Kidney (tissue), 14 donors: ENCODE data around the gene TMPRSS3. TPM values are rescaled to one million over a fixed set of nuclear protein-coding genes. Genes with fewer than 3 reads are reported as not detected.

Experiments used
- DNase-seq, 5 donors: peaks; one replicate each; pipeline ENCODE4 v3.0.0-alpha.2; 2013 to 2020
- FAIRE-seq: peaks from 2 replicates; lab custom pipeline; 2012; peaks lifted over from hg19 to GRCh38; lab: Jason Lieb, UNC
- H3K27ac ChIP-seq, 2 donors: one replicate each; pipeline ENCODE4 v1.7.0; 2013; ENCODE audit warnings: low read depth in 2 of 2, low read length in 2 of 2, inconsistent platforms in 1 of 2
- H3K27me3 ChIP-seq: one replicate; pipeline ENCODE4 v1.7.1; 2013; ENCODE audit warnings: low read length, inconsistent platforms; ENCODE audit not compliant: control insufficient read depth, insufficient read depth
- H3K36me3 ChIP-seq, 3 donors: one replicate each; pipeline versions ENCODE4 v1.7.0 to v1.7.1; 2013; ENCODE audit warnings: low read length in 3 of 3, control low read depth in 1 of 3, inconsistent platforms in 1 of 3; ENCODE audit not compliant: insufficient read depth in 3 of 3, control insufficient read depth in 2 of 3
- H3K4me1 ChIP-seq, 3 donors: one replicate each; pipeline versions ENCODE4 v1.7.0 to v1.7.1; 2013; ENCODE audit warnings: low read length in 3 of 3, inconsistent platforms in 1 of 3, low read depth in 1 of 3; ENCODE audit not compliant: control insufficient read depth in 2 of 3, insufficient read depth in 2 of 3
- H3K4me3 ChIP-seq, 3 donors: one replicate each; pipeline versions ENCODE4 v1.7.0 to v1.8.1; 2013; ENCODE audit warnings: low read length in 3 of 3, control low read depth in 1 of 3, inconsistent platforms in 1 of 3
- H3K9ac ChIP-seq, 3 donors: one replicate each; pipeline versions ENCODE4 v1.7.0 to v1.7.1; 2013; ENCODE audit warnings: low read length in 3 of 3, control low read depth in 1 of 3, inconsistent platforms in 1 of 3
- H3K9me3 ChIP-seq, 3 donors: one replicate each; pipeline versions ENCODE4 v1.7.0 to v1.7.1; 2013; ENCODE audit warnings: low read length in 3 of 3, control low read depth in 1 of 3, inconsistent platforms in 1 of 3; ENCODE audit not compliant: control insufficient read depth in 2 of 3, insufficient read depth in 1 of 3
- CTCF ChIP-seq: IDR thresholded peaks from 3 replicates; pipeline ENCODE4 v1.5.1; 2012; ENCODE audit warnings: mild to moderate bottlenecking, moderate library complexity, borderline replicate concordance; ENCODE audit not compliant: insufficient read depth; ENCODE audit errors: extremely low read depth
- intact Hi-C: fragments of 100-400 bp; cut with DNase I; formaldehyde crosslinking; loops from one replicate; pipeline ENCODE4 v1.11.1; 2022
- polyA plus RNA-seq: library from polyadenylated mRNA; stranded (reverse); fragments of 350-450 nt; fragmentation: Illumina TruSeq; extraction: RNeasy Lipid Tissue Mini Kit (QIAGEN cat#74804); gene quantifications from one replicate; pipeline ENCODE4 v1.2.3, GENCODE V29; 2014; ENCODE audit warnings: low read depth, low replicate concordance; ENCODE audit not compliant: insufficient read depth
- total RNA-seq: library from RNA; stranded (reverse); fragmentation: NEBNext Ultra II Directional; extraction: Animal tissue kit (Norgen Biotek cat#: 25700); gene quantifications from one replicate; pipeline ENCODE4 v1.2.1, GENCODE V29; 2021
- donor health status: control.
- donor health status: control.
- donor health status: control.
- donor health status: control.
- donor health status: control.
- donor health status: DM: yes; HTN: yes; CAD: no.
- donor health status: Normal renal cell carcinoma (clear cell type).

TMPRSS3 gene
- total and polyA plus RNA-seq, 2 donors from 2014 or later: 3.0 to 15.4 TPM

GRCh38 chr21:42403611-42404231, 7.9 kb upstream of the TMPRSS3 start, which contains the start of gene UBASH3A:
TSS of gene UBASH3A (plus strand) at chr21:42403902. CDS start at chr21:42403946, 44 bp downstream.
- intact Hi-C loops: no loop called here
- no peaks in the 10 kb centered on the region for H3K4me1 ChIP-seq
- H3K27ac ChIP-seq: no peak within 1 kb of the TSS
- H3K9me3 ChIP-seq: peaks cover 0 to 10% (median 0%) of the 10 kb centered on the region in 3 donors
- H3K27me3 ChIP-seq: no peaks in the 10 kb centered on the region
- no peak for DNase-seq
- TF ChIP-seq CTCF: no peak
- FAIRE-seq: no peak
- H3K36me3 ChIP-seq: no peaks in the 10 kb centered on the region
- no peak within 1 kb of the TSS for H3K9ac ChIP-seq
- H3K4me3 ChIP-seq: no peak within 1 kb of the TSS

- FAIRE-seq (no peak), DNase-seq (no peak)
- no peaks in the 10 kb centered on the region for H3K27me3 ChIP-seq
- no peak overlapping the region for H3K27ac ChIP-seq
- H3K9me3 ChIP-seq: peaks cover 0 to 10% (median 0%) of the 10 kb centered on the region in 3 donors
- H3K9ac ChIP-seq: no peak overlapping the region
- H3K4me1 ChIP-seq: no peaks in the 10 kb centered on the region
- intact Hi-C loops: no loop called here
- H3K36me3 ChIP-seq: no peaks in the 10 kb centered on the region
- no peak overlapping the region for H3K4me3 ChIP-seq
- TF ChIP-seq CTCF: no peak
These were observed 6.0 kb upstream of the TMPRSS3 start for GRCh38 chr21:42401820-42402251.

GRCh38 chr21:42401154-42401553, 5.3 kb upstream of the TMPRSS3 start:
- Histone ChIP-seq H3K27me3 (no peaks in the 10 kb centered on the region), H3K4me3 (no peak overlapping the region), H3K9ac (no peak overlapping the region), H3K4me1 (no peaks in the 10 kb centered on the region), H3K9me3 (peaks cover 0 to 10% (median 0%) of the 10 kb centered on the region in 3 donors), H3K36me3 (no peaks in the 10 kb centered on the region), H3K27ac (no peak overlapping the region)
- DNase-seq: no peak
- no peak for FAIRE-seq
- intact Hi-C loops: no loop called here
- TF ChIP-seq CTCF: no peak

GRCh38 chr21:42400525-42400924, 4.7 kb upstream of the TMPRSS3 start:
- no peak overlapping the region for H3K27ac ChIP-seq
- no peaks in the 10 kb centered on the region for H3K36me3 ChIP-seq
- H3K9ac ChIP-seq: no peak overlapping the region
- no peak overlapping the region for H3K4me3 ChIP-seq
- DNase-seq (no peak), FAIRE-seq (no peak)
- H3K9me3 ChIP-seq: peaks cover 0 to 10% (median 0%) of the 10 kb centered on the region in 3 donors
- intact Hi-C loops: no loop called here
- no peaks in the 10 kb centered on the region for H3K27me3 ChIP-seq
- H3K4me1 ChIP-seq: no peaks in the 10 kb centered on the region
- TF ChIP-seq CTCF: no peak
